ENCODE measurements around the gene BBS9.

BBS9 gene

GRCh38 chr7:33628894-33629293 lies 499.5 kb downstream of the BBS9 start:
- no peak for DNase-seq (ENCODE audit: insufficient read length, low spot score)
- no peak for FAIRE-seq
- TF ChIP-seq POLR2AphosphoS5 (IDR thresholded peaks at IDR 0.05; ENCODE audit: low read depth, low read length), result no peak
- TF ChIP-seq SPI1 (IDR thresholded peaks at IDR 0.05; ENCODE audit: low read depth, low read length), result no peak

- FAIRE-seq, result no peak
- TF ChIP-seq TAF1 (IDR thresholded peaks at IDR 0.05; ENCODE audit: low read depth, low read length) (no peak), POLR2A (IDR thresholded peaks at IDR 0.05; ENCODE audit: low read depth, low read length) (no peak), POLR2AphosphoS5 (IDR thresholded peaks at IDR 0.05; ENCODE audit: low read depth, low read length) (no peak), SPI1 (IDR thresholded peaks at IDR 0.05; ENCODE audit: low read depth, low read length) (no peak), POU2F2 (IDR thresholded peaks at IDR 0.05; ENCODE audit: low read depth, low read length) (no peak), PAX5 (IDR thresholded peaks at IDR 0.05; ENCODE audit: insufficient read depth, low read length, severe bottlenecking) (no peak)
- DNase-seq (ENCODE audit: insufficient read length, low spot score), result no peak
These were observed 501.0 kb downstream of the BBS9 start for GRCh38 chr7:33630359-33630758.

- TF ChIP-seq PAX5 (IDR thresholded peaks at IDR 0.05; ENCODE audit: insufficient read depth, low read length, severe bottlenecking) (no peak), POLR2AphosphoS5 (IDR thresholded peaks at IDR 0.05; ENCODE audit: low read depth, low read length) (no peak), POLR2A (IDR thresholded peaks at IDR 0.05; ENCODE audit: low read depth, low read length) (no peak), SPI1 (IDR thresholded peaks at IDR 0.05; ENCODE audit: low read depth, low read length) (no peak), TAF1 (IDR thresholded peaks at IDR 0.05; ENCODE audit: low read depth, low read length) (no peak), POU2F2 (IDR thresholded peaks at IDR 0.05; ENCODE audit: low read depth, low read length) (no peak)
- DNase-seq (ENCODE audit: insufficient read length, low spot score) (no peak), FAIRE-seq (no peak)
These were observed 503.0 kb downstream of the BBS9 start for GRCh38 chr7:33632322-33632721.

GRCh38 chr7:33632840-33633525 lies 503.6 kb downstream of the BBS9 start:
- TF ChIP-seq TAF1 (IDR thresholded peaks at IDR 0.05; ENCODE audit: low read depth, low read length) (no peak), POLR2A (IDR thresholded peaks at IDR 0.05; ENCODE audit: low read depth, low read length) (no peak)
- FAIRE-seq, result no peak
- no peak for DNase-seq (ENCODE audit: insufficient read length, low spot score)

GRCh38 chr7:33634606-33635005 lies 505.2 kb downstream of the BBS9 start:
- no peak for TF ChIP-seq POLR2AphosphoS5 (IDR thresholded peaks at IDR 0.05; ENCODE audit: low read depth, low read length)
- no peak for TF ChIP-seq POLR2A (IDR thresholded peaks at IDR 0.05; ENCODE audit: low read depth, low read length)
- no peak for TF ChIP-seq PAX5 (IDR thresholded peaks at IDR 0.05; ENCODE audit: insufficient read depth, low read length, severe bottlenecking)
- no peak for FAIRE-seq

GRCh38 chr7:33636359-33636758 lies 507.0 kb downstream of the BBS9 start:
- no peak for TF ChIP-seq POLR2AphosphoS5 (IDR thresholded peaks at IDR 0.05; ENCODE audit: low read depth, low read length)
- no peak for TF ChIP-seq SPI1 (IDR thresholded peaks at IDR 0.05; ENCODE audit: low read depth, low read length)
- no peak for FAIRE-seq
- no peak for DNase-seq (ENCODE audit: insufficient read length, low spot score)

More at GRCh38 chr7:33634606-33635005, 505.2 kb downstream of the BBS9 start:
- no peak for DNase-seq (ENCODE audit: insufficient read length, low spot score)

GRCh38 chr7:33639552-33640197 lies 510.3 kb downstream of the BBS9 start:
- TF ChIP-seq SPI1 (IDR thresholded peaks at IDR 0.05; ENCODE audit: low read depth, low read length), result no peak
- TF ChIP-seq POLR2AphosphoS5 (IDR thresholded peaks at IDR 0.05; ENCODE audit: low read depth, low read length), result no peak
- TF ChIP-seq PAX5 (IDR thresholded peaks at IDR 0.05; ENCODE audit: insufficient read depth, low read length, severe bottlenecking), result no peak
- TF ChIP-seq TAF1 (IDR thresholded peaks at IDR 0.05; ENCODE audit: low read depth, low read length), result no peak
- TF ChIP-seq POU2F2 (IDR thresholded peaks at IDR 0.05; ENCODE audit: low read depth, low read length), result no peak
- no peak for TF ChIP-seq POLR2A (IDR thresholded peaks at IDR 0.05; ENCODE audit: low read depth, low read length)
- FAIRE-seq (no peak), DNase-seq (ENCODE audit: insufficient read length, low spot score) (no peak)

GRCh38 chr7:33640741-33641140 lies 511.4 kb downstream of the BBS9 start:
- no peak for FAIRE-seq
- DNase-seq (ENCODE audit: insufficient read length, low spot score), result no peak

GRCh38 chr7:33642312-33642711 lies 512.9 kb downstream of the BBS9 start:
- no peak for DNase-seq (ENCODE audit: insufficient read length, low spot score)
- TF ChIP-seq TAF1 (IDR thresholded peaks at IDR 0.05; ENCODE audit: low read depth, low read length) (no peak), SPI1 (IDR thresholded peaks at IDR 0.05; ENCODE audit: low read depth, low read length) (no peak), POLR2AphosphoS5 (IDR thresholded peaks at IDR 0.05; ENCODE audit: low read depth, low read length) (no peak), POLR2A (IDR thresholded peaks at IDR 0.05; ENCODE audit: low read depth, low read length) (no peak), PAX5 (IDR thresholded peaks at IDR 0.05; ENCODE audit: insufficient read depth, low read length, severe bottlenecking) (no peak), POU2F2 (IDR thresholded peaks at IDR 0.05; ENCODE audit: low read depth, low read length) (no peak)
- FAIRE-seq, result no peak

More at GRCh38 chr7:33640741-33641140, 511.4 kb downstream of the BBS9 start:
- TF ChIP-seq TAF1 (IDR thresholded peaks at IDR 0.05; ENCODE audit: low read depth, low read length) (no peak), PAX5 (IDR thresholded peaks at IDR 0.05; ENCODE audit: insufficient read depth, low read length, severe bottlenecking) (no peak), POLR2AphosphoS5 (IDR thresholded peaks at IDR 0.05; ENCODE audit: low read depth, low read length) (no peak), POLR2A (IDR thresholded peaks at IDR 0.05; ENCODE audit: low read depth, low read length) (no peak), POU2F2 (IDR thresholded peaks at IDR 0.05; ENCODE audit: low read depth, low read length) (no peak), SPI1 (IDR thresholded peaks at IDR 0.05; ENCODE audit: low read depth, low read length) (no peak)

- TF ChIP-seq POU2F2 (IDR thresholded peaks at IDR 0.05; ENCODE audit: low read depth, low read length), result no peak
- TF ChIP-seq POLR2AphosphoS5 (IDR thresholded peaks at IDR 0.05; ENCODE audit: low read depth, low read length), result no peak
- TF ChIP-seq SPI1 (IDR thresholded peaks at IDR 0.05; ENCODE audit: low read depth, low read length), result no peak
- TF ChIP-seq PAX5 (IDR thresholded peaks at IDR 0.05; ENCODE audit: insufficient read depth, low read length, severe bottlenecking), result no peak
- TF ChIP-seq POLR2A (IDR thresholded peaks at IDR 0.05; ENCODE audit: low read depth, low read length), result no peak
- TF ChIP-seq TAF1 (IDR thresholded peaks at IDR 0.05; ENCODE audit: low read depth, low read length), result no peak
- DNase-seq (ENCODE audit: insufficient read length, low spot score), result no peak
- FAIRE-seq, result no peak
These were observed 514.2 kb downstream of the BBS9 start for GRCh38 chr7:33643530-33643929.

Data from GM12891 (cell line).